ENCODE data around the gene GBF1.

GBF1 gene

DNA sequence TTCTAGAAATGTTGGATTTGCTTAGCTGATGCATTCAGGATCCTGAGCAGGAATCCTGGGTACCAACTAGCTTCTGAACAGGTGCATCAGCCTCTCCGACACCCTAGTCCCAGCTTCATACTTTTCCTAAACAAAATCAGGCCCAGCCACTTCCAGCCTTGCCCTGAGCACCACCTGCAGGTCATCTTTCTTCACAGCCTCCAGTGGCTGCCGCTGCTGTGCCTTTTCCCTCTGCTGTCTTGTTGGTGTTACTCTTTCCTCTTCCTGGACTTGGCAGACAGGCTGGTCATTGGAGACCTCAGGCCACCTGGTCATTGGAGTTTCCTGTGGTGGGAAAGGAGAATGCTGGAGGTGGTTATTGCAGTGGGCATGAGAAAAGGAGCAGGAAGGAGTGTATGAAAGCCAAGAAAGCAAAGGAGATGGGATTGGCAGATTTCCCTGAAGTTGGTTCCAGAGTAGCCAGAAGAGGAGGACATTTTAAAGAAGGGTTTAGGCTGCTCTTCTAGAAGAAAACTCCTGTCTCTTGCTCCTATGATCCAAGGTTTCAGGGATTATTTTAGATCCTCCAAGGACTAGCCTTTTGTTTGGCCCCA is 102.0 kb downstream of the GBF1 start:
- no peak for DNase-seq (ENCODE audit: low read depth in 2 of 2)

DNA sequence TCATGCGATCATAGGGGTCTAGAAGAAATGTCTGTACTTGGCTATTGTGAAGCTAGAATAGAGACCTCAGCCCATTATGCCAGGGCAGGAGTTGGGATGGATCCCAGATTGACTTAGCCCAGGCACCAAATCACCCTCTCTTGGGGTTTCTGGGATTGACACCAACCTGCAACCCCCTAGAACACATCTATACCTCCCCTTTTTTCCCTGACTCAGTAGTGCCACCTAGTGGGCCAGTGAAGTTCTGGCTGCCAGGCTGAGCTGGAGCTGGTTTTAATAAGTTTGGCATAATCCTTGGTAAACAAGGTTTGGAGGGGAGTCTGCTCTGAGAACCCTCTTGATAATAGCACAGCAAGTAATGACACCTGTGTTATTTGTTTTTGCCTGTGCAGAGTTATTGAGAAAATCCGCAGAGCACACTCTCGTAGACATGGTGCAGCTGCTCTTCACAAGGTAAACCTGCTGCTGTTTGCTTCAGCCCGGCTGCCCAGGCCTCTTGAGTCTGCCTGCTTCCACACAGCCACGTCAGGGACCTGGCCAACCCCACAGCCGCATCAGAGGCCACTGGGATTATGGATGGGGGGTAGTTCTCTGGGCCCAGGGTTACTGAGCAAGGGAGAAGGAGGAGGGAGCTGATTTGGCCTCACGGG is 106.9 kb downstream of the GBF1 start:
- DNase-seq (ENCODE audit: low read depth in 2 of 2), result peak; percentile 43 to 45

DNA sequence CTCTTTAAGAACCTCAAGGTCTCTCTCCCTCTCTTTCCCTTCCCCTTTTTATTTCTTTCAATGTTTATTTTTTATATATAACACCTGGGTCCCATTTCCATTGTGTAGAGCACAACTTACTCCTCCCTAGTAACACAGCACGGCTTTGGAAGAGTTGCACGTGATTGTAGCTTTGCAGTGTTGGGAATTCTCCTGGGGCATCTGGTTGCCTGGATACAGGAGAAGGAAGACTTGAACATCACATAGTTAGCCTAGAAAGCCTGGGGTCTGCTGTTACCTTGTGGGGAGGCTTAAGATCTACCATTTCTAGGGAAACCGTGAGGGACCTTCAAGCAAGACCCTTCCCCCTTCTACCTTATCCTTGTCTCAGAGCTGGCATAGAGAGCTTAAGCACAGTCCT is 109.1 kb downstream of the GBF1 start:
- no peak for DNase-seq (ENCODE audit: low read depth in 2 of 2)

DNA sequence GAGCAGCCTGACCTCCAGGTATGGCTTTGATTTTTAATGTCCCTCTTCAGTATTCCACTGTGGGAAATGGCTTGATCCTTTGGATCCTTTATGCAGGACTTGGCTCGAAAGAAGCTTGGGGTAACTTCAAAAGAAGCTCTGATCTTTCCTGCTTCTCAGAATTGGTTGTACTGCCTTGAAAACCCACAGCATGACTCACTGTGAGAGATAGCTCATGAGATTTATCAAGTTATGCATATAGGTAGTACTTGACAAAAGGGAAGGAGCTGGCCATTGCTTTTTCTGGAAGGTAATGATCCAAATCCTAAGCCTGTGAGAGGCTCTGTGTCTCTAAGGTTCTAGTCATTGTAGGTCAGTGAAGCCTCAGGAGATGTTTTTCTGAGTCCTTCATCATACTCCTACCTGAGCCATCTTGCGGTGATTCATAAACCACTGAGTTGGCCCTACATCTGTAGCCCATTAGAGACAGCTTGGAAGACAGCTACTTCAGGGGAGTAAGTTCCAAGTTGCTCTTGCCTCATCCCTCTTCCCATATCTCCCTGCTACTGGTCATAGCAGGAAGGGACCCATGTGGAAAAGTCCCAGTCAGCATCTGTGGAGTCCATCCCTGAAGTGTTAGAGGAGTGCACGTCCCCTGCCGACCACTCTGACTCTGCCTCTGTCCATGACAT is 113.5 kb downstream of the GBF1 start:
- no peak for DNase-seq (ENCODE audit: low read depth in 2 of 2)

DNA sequence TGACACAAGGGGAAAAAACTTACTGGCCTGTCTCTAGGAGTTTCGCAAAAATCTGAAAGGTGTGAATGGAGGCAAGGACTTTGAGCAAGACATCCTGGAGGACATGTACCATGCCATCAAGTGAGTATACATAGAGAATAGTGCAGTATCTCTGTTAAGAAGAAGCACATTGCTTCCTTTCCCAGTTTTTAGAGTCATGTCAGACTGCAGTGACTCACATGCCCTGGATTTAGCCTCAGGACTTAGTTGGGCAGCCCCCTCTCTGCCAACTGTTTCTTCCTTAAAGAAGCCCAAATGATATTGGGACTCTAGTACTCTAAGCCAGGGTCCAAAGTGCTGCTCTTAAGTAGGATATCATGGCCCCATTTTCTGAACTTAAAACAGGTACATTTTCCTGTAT is 122.1 kb downstream of the GBF1 start:
- no peak for DNase-seq (ENCODE audit: low read depth in 2 of 2)

DNA sequence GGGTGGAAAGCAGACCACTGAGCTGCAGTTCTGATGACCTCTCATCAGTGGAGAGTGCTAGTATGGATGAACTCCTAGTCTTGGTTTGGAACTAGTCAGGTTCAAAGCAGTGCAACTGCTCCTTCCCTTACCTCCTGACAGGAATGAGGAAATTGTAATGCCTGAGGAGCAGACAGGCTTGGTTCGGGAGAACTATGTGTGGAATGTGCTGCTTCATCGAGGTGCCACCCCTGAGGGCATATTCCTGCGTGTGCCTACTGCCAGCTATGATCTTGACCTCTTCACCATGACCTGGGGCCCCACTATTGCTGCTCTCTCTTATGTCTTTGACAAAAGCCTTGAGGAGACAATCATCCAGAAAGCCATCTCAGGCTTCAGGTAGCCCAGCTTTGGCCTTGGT is 122.7 kb downstream of the GBF1 start:
- no peak for DNase-seq (ENCODE audit: low read depth in 2 of 2)

DNA sequence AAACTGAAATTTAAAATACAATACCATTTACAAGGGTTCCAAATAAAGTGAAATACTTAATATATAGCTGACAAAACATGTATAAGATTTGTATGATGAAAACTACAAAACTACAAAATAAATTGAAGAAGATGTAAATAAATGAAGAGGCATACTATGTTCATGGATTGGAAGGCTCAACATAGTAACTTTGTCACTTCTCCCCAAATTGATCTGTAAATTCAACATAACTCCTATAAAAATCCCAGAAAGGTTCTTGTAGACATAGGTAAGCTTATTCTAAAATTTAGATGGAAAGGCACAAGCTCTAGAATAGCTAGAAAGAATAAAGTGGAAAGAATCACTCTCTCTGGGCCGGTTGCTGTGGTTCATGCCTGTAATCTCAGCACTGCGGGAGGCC is 126.0 kb downstream of the GBF1 start:
- no peak for DNase-seq (ENCODE audit: low read depth in 2 of 2)

DNA sequence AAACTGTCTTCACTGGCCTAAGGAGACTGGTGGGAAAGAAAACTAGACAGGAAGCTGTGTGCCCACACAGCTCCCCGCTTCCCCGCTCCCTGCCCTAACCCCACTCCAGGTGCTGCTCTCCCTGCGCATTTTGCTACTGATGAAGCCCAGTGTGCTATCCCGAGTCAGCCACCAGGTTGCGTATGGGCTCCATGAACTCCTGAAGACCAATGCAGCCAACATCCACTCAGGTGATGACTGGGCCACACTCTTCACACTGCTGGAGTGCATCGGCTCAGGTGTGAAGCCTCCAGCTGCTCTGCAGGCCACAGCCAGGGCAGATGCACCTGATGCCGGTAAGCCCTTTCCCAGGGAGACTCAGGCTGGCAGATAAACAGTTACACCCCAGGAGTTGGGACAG is 129.9 kb downstream of the GBF1 start:
- no peak for DNase-seq (ENCODE audit: low read depth in 2 of 2)

DNA sequence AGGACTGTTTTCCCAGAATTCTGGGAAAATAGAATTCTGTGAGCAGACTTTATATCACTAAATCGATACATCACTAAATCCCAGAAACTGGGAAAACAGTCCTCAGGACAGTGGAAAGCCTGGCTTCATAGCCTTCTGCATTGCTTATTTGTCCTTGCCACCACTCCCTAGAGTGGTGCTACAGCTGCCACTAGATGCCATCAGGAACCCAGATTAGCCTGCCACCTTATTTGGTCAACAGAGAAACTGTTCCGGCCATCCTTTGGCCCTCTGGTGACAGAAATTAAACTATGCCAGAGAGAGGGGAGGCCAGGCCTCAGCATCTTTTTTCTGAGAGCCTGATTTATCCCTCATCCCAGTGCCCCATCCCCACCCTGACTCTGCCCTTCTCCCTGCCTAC is 130.5 kb downstream of the GBF1 start:
- DNase-seq (ENCODE audit: low read depth in 2 of 2), result no peak

DNA sequence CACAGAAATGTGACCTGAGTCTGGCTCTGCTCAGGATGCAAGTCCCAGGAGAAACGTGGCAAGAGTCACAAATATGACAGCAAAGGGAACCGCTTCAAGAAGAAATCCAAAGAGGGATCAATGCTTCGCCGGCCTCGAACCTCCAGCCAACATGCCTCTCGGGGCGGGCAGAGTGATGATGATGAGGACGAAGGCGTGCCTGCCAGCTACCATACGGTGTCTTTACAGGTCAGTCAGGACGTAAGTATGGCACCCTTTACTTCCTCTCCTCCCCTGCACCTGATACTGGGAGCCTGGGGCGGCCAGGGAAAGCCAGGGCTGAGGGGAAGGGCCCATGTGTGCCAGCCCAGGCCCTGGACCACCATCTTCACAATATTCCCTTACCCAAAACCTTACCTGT is 131.6 kb downstream of the GBF1 start:
- DNase-seq (ENCODE audit: low read depth in 2 of 2), result no peak

DNA sequence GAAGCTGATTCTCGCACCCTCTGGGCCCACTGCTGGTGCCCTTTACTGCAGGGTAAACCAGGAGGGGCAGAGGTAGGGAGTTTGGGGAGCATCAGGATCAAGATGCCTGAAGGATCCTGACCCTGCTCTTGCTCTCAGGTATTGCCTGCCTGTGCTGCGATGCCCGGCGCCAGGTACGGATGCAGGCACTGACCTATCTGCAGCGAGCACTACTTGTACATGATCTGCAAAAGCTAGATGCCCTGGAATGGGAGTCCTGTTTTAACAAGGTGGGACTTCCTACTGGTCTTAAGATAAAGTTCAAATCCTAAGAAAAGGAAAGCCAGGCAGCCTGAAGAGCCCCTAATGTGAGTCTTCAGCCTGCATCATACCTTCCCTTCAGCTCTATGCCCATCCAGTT is 134.1 kb downstream of the GBF1 start:
- DNase-seq (ENCODE audit: low read depth in 2 of 2), result no peak

DNA sequence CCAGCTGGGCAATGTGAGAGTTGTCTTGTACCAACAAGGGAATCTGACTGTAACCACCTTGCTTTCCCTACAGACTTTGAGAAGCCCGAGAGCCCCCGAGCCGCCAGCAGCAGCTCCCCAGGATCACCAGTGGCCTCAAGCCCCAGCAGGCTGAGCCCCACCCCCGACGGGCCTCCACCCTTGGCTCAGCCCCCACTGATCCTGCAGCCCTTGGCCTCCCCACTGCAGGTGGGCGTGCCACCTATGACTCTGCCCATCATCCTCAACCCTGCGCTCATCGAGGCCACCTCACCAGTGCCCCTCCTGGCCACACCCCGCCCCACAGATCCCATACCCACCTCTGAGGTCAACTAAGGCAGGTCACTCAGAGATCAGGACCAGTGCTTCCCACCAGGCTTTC is 136.7 kb downstream of the GBF1 start:
- DNase-seq (ENCODE audit: low read depth in 2 of 2), result no peak

DNA sequence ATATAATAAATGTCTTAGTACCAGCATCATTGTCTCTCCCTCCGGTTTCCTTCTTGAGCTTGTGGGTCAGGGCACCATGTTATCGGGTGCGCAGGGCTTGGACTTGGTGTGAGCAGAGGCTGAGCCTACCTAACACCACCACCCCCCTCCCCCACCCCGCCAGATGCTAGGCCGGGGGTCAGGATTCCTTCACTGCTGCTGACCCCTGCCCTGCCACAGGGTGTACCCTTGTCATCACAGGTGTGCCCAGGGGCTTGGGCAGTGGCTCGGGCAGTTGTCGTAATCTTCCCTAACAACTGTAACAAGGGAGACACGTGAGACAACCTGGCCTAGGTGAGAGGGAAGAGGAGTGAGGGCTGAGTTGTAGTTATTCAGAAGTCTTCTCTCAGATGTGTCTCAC is 137.5 kb downstream of the GBF1 start:
- no peak for DNase-seq (ENCODE audit: low read depth in 2 of 2)

DNA sequence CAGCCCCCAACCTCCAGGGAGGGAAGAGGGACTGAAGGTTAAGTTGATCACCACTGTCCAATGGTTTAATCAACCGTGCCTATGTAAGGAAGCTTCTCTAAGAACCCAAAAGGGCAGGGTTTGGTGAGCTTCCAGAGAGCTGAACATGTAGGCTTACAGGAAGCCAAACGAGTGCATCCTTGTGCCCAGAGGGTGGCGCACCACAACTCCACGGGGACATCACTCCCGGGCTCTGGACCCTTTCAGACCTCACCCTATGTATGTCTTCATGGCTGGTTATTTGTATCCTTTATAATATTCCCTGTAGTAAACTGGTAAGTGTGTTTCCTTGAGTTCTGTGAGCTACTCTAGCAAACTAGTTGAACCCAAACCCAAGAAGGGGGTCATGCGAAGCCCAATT is 138.7 kb downstream of the GBF1 start:
- DNase-seq (ENCODE audit: low read depth in 2 of 2), result no peak

DNA sequence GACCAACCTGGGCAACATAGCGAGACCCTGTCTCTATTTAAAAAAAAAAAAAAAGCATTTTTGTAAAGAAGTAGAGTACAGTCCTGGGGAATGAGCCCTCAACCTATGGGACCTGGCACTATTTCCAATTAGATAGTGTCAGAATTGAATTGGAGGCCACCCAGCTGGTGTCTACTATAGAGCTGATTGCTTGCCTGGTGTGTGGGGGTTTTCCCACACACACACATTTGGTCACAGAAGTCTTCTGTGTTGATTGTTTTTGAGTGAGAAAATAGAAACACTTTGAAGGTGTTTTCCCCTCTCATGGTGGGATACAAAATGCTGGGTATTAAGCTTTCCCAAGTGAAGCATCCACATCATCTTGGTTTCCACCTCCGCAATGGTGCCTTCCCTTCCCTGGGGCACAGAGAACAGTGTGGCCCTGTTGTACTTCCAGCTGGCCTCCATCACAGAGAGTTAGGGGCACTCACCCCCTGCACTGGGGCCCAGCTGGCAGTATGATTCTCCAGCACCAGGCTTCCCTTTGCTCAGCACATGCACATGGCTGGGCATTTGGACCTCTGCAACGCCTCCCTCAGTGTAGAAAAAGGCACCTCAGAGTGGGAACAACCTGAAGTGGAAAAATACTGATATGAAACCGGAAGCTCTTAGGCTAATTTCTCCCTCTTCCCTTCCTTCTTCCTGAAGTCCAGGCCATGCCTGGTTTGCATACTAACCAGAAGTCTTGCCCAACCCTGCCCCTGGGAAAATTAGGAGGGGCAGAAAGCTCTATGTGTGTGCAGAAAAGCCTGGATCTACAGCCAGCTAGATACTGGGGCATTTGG is 139.5 kb downstream of the GBF1 start:
- DNase-seq (ENCODE audit: low read depth in 2 of 2), result no peak

DNA sequence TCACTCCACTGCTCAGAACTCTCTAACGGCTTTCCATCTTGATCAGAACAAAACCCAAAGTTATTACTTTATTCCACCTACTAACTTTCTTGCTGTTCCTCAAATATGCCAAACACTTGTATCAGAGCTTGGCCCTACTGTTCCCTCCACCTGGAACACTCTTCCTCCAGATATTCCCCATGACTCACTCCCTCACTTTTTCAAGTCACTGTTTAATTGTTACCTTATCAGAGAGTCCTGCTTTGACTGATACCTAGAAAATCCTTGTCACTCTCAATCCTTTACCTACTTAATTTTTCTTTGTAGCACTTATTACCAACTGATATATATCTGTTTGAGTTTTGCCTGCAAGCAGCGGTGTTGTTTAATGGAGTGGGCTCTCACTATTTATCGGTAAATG is 144.6 kb downstream of the GBF1 start:
- DNase-seq (ENCODE audit: low read depth in 2 of 2), result no peak

DNA sequence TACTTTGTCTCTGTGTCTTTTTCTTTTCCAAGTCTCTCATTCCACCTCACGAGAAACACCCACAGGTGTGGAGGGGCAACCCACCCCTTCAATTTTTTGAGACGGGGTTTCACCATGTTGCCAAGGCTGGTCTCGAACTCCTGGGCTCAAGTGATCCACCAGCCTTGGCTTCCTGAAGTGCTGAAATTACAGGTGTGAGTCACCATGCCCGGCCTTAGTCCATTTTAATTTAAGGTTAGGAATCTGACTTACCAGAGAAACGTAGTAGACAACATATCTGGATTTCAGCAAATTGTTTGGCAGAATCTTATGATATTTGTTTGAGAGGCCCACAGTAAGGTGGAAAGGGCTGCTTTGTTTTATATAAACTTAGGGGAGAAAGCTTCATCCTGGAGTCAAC is 147.0 kb downstream of the GBF1 start:
- DNase-seq (ENCODE audit: low read depth in 2 of 2), result no peak

DNA sequence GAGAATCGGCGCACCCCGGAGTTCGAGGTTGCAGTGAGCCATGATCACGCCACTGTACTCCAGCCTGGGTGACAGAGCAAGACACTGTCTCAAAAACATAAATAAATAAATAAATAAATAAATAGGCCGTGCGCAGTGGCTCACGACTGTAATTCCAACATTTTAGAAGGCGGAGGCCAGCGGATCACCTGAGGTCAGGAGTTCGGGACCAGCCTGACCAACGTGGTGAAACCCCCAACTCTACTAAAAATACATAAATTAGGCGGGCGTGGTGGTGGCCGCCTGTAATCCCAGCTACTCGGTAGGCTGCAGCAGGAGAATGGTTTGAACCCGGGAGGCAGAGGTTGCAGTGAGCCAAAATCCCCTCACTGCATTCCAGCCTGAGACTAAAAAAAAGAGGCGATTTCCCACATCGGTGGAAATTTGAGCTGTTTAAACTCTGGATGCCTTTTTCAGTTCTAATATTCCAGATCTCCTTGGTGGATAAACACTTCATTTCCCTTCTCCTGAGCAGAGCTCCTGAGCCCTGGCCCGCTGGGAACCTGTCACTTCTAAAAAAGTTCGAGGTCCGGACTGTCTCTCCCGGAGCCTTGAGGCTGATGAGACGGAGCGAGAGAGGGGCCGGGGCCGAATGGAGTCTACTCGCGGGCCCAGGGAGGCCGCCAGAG is 148.2 kb downstream of the GBF1 start:
- no peak for DNase-seq (ENCODE audit: low read depth in 2 of 2)

DNA sequence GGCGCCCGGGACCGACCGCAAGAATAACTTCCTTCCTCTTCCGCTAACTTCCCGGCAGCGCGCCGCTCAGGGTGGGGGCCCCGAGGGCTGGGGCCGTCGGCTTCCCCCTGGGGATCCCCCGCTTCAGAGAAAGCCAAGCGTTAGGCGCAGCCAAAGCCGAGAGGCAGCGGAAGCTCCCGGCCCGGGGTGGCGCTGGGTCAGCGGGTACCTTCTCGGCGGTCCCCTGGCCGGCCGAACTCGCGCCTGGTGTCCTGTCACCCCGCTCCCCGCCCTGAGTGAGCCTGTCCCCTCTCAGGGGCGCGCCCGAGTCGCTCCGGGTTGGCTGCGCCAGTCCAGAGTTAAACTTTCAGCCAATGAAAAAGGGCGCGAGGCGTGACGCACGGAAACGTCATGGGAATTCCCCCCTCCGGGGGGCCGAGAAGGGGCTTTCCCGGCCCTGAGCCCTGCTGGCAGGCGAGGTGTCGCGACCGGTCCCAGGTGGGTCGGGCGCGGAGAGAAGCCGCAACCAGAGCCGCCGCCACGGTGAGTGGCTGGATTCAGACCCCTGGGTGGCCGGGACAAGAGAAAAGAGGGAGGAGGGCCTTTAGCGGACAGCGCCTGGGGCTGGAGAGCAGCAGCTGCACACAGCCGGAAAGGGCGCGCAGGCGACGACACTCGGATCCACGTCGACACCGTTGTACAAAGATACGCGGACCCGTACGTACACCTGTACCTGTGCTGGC is 148.9 kb downstream of the GBF1 start:
- DNase-seq (ENCODE audit: low read depth in 2 of 2), result peak; percentile 98 to 99

DNA sequence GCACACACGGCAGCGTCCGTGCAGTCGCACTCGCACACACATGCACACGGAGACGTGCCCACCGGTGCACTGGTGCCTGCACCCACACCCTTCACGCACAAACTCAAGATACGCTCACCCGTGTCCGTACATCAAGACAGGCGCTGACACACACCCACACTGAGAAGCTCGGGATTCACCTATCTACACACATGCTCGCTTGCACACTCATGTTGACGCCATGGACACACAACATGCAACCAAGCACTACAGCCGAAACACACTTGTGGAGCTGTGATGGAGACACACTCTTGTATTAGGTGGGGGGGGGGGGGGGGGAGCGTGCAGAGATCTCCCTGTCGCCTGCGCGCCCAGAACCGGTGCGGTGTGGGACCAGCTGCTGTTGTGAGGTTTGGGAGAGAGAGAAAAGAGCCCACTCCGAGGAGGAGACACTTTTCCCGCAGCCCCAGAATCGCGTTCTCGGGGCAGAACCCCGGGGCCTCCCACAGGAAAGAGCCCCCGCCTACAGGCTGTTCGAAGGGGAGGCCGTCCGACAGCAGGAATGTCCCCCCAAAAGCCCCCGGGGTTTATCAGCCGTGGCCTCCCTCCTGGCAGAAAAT is 149.6 kb downstream of the GBF1 start:
- peak; percentile 27 to 35 for DNase-seq (ENCODE audit: low read depth in 2 of 2)
